ENCODE measurements around the gene LRFN2. TPM values are rescaled to one million over a fixed set of nuclear protein-coding genes. Genes with fewer than 3 reads are reported as not detected.

LRFN2 gene
- total RNA-seq, 4 donors from 2014 or later = 0.14 to 0.34 TPM; not detected in 2

DNA sequence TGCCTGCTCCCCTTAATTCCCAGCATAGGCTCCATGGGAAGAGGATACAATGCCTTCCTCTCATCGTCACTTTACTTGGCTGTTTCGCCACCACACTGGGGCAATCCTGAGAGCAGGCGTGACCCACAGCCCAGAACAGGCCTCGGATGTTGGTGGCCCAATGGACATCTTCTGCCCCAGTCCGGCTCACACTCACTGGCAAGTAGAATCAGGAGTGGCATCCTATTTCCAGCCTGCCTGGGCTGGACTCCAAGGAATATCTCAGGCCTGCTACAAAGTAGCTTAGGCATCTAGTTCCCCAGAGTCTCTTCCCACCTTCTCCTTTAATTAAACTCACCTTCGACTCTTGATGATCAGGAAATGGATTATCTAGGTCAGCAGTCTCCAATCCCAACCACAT lies 110.5 kb downstream of the LRFN2 start:
- no peak overlapping the region for H3K4me3 ChIP-seq
- intact Hi-C loops (cut with DNase I; ENCODE audit: low total_unique reads) = no loop called here
- H3K27me3 ChIP-seq = no peaks in the 10 kb centered on the region
- no peaks in the 10 kb centered on the region for H3K9me3 ChIP-seq
- H3K36me3 ChIP-seq = no peaks in the 10 kb centered on the region
- no peaks in the 10 kb centered on the region for H3K4me1 ChIP-seq
- TF ChIP-seq POLR2A (IDR thresholded peaks at IDR 0.05) = no peak
- TF ChIP-seq, protein P1, sequence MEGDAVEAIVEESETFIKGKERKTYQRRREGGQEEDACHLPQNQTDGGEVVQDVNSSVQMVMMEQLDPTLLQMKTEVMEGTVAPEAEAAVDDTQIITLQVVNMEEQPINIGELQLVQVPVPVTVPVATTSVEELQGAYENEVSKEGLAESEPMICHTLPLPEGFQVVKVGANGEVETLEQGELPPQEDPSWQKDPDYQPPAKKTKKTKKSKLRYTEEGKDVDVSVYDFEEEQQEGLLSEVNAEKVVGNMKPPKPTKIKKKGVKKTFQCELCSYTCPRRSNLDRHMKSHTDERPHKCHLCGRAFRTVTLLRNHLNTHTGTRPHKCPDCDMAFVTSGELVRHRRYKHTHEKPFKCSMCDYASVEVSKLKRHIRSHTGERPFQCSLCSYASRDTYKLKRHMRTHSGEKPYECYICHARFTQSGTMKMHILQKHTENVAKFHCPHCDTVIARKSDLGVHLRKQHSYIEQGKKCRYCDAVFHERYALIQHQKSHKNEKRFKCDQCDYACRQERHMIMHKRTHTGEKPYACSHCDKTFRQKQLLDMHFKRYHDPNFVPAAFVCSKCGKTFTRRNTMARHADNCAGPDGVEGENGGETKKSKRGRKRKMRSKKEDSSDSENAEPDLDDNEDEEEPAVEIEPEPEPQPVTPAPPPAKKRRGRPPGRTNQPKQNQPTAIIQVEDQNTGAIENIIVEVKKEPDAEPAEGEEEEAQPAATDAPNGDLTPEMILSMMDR (IDR thresholded peaks at IDR 0.05) = no peak
- no peak for DNase-seq
- H3K27ac ChIP-seq = no peak overlapping the region

DNA sequence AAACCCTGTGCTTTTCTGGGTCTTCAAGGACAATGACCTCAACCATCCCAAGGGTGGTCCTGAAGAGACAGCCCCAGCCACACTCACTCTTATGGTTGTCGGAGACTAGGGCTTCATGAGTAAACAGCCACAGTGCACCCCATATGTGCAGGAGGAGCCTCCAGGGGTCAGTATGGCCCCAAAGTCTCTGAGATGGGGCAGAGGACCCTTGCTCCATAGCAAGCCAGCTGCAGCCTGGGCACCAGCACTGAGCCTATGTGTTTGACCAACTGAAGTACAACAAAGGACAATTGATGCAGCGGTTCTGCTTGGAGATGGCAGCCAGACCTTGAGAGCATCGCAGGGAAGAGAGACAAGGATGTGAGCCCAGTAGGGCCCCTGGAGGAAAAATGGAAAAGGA lies 112.2 kb downstream of the LRFN2 start:
- intact Hi-C loops (cut with DNase I; ENCODE audit: low total_unique reads) = no loop called here
- Histone ChIP-seq H3K27me3 (no peaks in the 10 kb centered on the region), H3K4me3 (no peak overlapping the region), H3K27ac (no peak overlapping the region), H3K9me3 (no peaks in the 10 kb centered on the region), H3K36me3 (no peaks in the 10 kb centered on the region), H3K4me1 (no peaks in the 10 kb centered on the region)
- no peak for TF ChIP-seq POLR2A (IDR thresholded peaks at IDR 0.05)
- TF ChIP-seq, protein P1 (IDR thresholded peaks at IDR 0.05) = no peak
- DNase-seq = no peak

DNA sequence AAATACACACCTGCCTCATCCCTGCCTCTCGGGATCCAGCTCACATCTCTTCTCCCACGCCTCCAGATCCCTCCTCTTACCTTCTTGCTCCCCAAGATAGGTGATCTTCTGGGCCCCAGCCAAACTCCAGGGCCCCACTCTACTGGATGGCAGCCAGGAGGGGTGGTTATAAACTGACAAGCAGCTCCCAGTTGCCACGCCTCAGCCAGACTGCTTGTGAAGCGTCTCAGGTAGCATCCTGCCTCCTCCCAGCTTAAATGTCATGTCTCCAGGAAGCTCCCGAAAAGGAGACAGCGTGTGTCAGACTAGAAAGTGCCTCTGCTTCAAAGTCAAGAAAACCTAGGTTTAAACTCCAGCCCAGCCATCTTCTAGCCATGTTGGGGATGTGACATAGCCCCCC lies 114.1 kb downstream of the LRFN2 start:
- Histone ChIP-seq H3K27me3 (no peaks in the 10 kb centered on the region), H3K4me1 (no peaks in the 10 kb centered on the region), H3K27ac (no peak overlapping the region), H3K9me3 (no peaks in the 10 kb centered on the region), H3K36me3 (no peaks in the 10 kb centered on the region), H3K4me3 (no peak overlapping the region)
- TF ChIP-seq POLR2A (IDR thresholded peaks at IDR 0.05) = no peak
- TF ChIP-seq, protein P1 (IDR thresholded peaks at IDR 0.05) = no peak
- DNase-seq = no peak
- intact Hi-C loops (cut with DNase I; ENCODE audit: low total_unique reads) = no loop called here

DNA sequence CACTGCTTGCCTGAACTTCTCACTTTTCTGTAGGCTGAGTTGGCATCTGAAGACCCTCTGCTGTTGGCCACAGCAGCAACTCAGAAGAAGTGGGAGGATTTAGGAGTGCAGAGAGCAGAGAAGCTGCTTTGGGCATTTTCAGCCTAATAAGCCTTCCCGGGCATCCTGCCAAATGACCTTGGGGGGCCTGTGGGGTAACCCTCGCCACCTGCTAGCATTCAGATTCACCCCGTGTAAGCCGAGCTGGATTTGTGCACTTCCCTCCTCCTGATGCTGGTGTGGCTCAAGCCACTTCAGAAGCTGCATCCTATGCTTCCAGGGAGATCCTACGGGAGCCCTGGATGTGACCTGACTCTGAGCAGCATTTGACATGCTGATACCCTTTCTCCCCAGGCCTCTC lies 114.8 kb downstream of the LRFN2 start:
- no peak for TF ChIP-seq POLR2A (IDR thresholded peaks at IDR 0.05)
- TF ChIP-seq, protein P1 (IDR thresholded peaks at IDR 0.05) = no peak
- intact Hi-C loops (cut with DNase I; ENCODE audit: low total_unique reads) = no loop called here
- H3K27ac ChIP-seq = no peak overlapping the region
- no peak for DNase-seq
- H3K9me3 ChIP-seq = no peaks in the 10 kb centered on the region
- H3K4me3 ChIP-seq = no peak overlapping the region
- H3K36me3 ChIP-seq = no peaks in the 10 kb centered on the region
- H3K4me1 ChIP-seq = no peaks in the 10 kb centered on the region
- no peaks in the 10 kb centered on the region for H3K27me3 ChIP-seq

DNA sequence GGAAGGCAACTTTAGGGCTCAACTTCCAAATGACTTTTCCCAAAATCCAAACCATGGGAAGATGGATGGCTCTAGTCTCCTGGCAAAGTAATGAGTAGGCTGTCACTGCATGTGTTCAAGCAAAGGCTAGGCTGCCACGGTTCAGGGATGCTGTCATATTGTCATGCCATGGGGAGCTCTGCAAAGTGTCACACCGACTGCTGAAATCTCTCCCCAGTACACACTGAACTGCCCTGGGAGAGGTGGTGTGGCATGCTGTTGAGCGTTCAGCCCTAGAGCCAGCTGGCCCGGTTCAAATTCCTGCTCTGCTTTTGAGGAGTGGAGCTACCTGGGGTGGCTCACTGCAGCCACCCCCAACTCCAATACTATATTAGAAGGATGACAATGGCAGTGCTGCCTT lies 115.9 kb downstream of the LRFN2 start:
- Histone ChIP-seq H3K4me1 (no peaks in the 10 kb centered on the region), H3K4me3 (no peak overlapping the region), H3K27me3 (no peaks in the 10 kb centered on the region), H3K27ac (no peak overlapping the region), H3K9me3 (no peaks in the 10 kb centered on the region), H3K36me3 (no peaks in the 10 kb centered on the region)
- DNase-seq = no peak
- intact Hi-C loops (cut with DNase I; ENCODE audit: low total_unique reads) = no loop called here
- TF ChIP-seq, protein P1 (IDR thresholded peaks at IDR 0.05) = no peak
- no peak for TF ChIP-seq POLR2A (IDR thresholded peaks at IDR 0.05)
